SHP77 treated with DMSO at 0.1 percent for 48 hours (cell line): ENCODE measurements around the gene RFPL2.
"Not testable (repeated sequence)": the region's sequence is repeated elsewhere in the genome, so short reads cannot be mapped to it uniquely, and the experiment has no call there.

ENCODE experiments used
- DNase-seq: peaks from one replicate; lab custom pipeline; 2025; lab: John Stamatoyannopoulos, UW

Gene RFPL2

DNA sequence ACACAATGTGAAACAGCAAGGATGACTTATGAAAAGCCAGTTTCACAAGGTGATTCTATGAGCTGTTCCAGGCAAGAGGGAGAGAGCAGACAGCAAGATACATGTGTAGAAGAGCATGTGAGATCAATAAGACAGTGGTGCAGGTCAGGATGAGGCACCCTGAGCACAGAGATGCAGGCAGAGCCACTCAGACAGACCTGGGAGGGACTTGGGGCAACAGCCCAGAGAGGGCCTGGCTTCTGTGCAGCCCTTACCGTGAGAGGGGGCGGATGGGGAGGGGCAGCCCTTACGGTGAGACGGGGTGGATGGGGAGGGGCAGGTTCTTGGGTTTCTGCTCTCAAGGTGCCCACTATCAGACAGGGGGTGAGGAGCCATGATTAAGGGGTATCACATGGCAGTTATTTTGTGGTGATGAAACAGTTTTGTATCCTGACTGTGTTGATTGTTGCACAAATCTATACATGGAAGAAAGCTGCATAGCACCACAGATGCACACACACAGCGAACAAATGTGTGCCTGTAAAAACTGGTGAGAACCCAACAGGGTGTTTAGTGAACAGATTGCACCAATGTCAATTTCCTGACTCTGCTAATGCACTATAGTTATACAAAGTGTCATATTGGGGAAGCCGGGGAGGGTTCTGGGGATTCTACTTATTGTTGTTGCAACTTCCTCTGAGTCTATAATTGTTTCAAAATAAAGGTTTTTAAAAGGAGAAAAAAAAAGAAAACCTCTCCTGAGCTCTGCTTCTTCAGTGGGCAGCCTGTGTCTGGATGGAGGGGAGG lies 40.6 kb downstream of the RFPL2 start:
- DNase-seq, result no peak

GRCh38 chr22:32160411-32160810 lies 44.5 kb downstream of the RFPL2 start:
- not testable (repeated sequence) for DNase-seq

DNA sequence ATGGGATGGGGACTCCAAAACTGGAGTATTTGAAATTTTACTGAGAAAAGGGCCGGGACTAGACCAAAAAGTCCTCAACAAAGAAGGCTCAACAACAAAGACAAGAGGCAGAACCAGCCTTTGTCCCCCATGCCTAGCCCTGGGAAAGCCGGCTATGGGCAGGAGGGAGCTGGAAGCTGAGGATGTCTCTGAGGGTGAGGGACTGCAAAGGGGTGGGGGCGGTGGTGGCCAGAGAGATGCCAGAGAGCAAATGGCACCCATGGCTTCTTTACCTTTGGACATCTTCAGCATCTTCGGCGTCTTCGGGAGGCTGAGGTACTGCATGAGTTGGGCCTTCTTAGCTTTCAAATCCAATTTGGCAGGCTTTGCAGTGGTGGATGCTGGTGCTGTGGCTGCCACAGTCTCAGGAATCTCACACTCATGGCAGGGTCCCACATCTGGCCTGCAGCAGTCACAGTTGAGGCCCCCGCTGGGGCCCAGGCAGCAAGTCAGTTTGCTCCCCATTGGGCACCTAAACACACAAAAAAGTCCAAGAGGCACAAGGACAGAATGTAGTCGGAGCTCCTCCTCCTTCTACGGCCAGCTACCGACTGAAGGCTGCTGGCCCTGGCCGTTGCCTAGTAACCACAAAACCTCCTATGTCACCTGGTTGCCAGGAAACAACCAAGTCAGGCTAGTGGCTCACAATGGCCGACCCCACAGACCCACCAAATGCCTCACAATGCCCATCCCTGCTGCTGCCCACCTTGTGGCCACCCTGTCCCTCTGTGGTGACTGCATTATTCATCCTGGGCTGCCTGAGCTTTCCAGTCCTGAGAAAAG lies 46.0 kb downstream of the RFPL2 start, which contains the start of gene C22orf42:
Gene C22orf42 (minus strand): TSS at position 592 of the 822 bp plus-strand sequence. CDS start 88 bp downstream, at position 504.
- DNase-seq, result no peak

DNA sequence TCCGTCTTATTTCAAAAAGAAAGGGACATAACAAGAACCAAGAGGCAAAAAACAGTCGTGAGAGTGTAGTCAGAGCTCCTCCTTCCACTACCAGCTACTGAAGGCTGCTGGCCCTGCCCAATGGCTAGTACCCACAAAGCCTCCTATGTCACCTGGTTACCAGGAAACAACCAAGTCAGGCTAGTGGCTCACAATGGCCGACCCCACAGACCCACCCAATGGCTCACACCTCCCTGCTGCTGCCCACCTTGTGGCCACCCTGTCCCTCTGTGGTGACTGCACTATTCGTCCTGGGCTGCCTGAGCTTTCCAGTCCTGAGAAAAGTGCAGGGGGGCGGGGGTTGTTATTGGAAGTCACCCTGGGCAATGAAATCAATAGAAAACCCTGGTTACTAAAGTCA lies 47.2 kb downstream of the RFPL2 start:
- not testable (repeated sequence) for DNase-seq

GRCh38 chr22:32154727-32155126 lies 50.1 kb downstream of the RFPL2 start:
- not testable (repeated sequence) for DNase-seq

DNA sequence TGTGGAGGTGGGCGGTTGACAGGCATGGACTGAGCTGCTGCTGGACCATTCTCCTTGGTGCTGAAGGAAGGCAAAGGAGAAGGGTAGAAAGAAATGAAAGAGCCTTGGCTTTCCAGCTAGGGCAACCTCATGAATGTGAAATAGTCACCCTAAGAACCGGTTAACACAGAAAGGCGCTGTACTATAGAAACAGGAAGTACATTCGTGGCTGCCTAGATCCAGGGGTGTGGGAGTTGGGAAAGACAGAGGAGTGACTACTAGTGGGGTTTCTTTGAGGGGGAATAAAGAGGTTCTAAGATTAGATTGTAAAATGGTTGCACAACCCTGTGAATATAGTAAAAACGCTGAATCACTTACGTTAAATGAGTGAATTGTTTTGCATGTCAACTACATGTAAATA lies 53.2 kb downstream of the RFPL2 start:
- DNase-seq, result not testable (repeated sequence)

GRCh38 chr22:32150647-32151046 lies 54.2 kb downstream of the RFPL2 start:
- DNase-seq, result not testable (repeated sequence)

DNA sequence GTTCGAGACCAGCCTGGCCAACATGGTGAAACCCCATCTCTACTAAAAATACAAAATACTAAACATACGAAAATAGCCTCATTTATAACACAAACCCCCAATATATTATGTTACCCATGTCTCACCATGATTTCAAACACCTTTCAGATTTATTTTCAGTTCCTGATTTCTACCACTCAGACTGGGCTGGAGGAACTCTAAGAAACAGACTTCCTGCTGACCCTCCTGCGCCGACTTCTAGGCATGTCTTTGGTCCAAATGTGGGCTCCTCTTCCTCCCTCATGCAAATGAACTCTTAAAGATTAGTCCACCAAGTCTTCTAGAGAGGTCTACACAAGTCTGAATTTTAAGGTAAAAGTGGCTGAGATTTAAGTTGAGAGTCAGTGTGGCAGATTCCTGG lies 56.5 kb downstream of the RFPL2 start:
- DNase-seq, result not testable (repeated sequence)

DNA sequence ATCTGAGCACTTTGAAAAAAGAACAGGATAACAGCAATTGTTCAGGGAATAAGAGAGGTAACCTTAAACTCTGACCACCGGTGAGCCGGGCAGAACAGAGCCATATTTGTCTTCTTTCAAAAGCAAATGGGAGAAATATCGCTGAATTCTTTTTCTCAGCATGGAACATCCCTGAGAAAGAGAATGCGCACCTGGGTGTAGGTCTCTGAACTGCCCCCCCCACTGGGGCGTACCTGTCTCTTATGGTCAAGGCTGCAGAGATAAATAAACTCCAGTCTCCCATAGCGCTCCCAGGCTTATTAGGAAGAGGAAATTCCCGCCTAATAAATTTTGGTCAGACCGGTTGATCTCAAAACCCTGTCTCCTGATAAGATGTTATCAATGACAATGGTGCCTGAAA lies 57.7 kb downstream of the RFPL2 start:
- not testable (repeated sequence) for DNase-seq

- DNase-seq, result no peak
Observed at GRCh38 chr22:32144496-32145274, 60.2 kb downstream of the RFPL2 start.

DNA sequence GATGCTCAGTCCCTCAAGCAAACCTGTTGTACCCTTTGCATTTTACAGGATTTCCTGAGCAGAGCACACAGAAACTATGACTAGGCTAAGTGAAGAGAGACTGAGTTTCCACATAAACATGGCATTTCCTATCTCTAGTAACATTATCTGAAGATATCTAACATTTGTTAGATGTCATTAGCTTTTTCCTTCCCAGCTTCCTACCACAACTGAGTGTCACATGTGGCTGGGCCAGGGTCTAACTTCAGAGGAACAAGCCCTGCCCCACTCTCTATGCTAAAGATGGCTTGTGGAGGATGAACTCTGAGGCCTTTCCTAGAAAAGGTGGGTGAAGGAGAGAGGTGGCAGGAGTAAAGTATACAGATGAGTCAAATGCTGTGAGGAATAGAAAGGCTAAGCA lies 62.3 kb downstream of the RFPL2 start:
- no peak for DNase-seq

DNA sequence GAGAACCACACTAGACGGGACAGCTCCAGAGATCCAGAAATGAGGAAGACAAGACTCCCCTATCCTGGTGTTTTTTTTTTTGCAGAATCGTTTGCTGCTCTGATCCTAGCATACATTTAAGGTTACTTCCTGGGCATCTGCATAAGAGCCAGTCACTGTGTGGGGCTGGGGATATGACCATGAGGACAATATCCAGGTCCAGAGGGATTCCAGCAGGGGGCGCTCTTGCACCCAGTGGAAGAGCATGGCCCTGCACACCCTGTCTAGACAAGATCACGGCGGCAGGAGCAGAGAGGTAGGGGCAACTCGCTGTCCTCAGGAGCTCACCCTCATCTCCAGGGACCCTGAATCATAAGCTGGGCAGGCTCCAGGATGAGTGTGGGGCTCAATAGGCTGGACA lies 64.2 kb downstream of the RFPL2 start:
- not testable (repeated sequence) for DNase-seq
